KBM-7 (cell line): ENCODE measurements around the gene HLX.
A peak's percentile ranks its signal among the peaks of the same experiment; 100 is the strongest.

Experiments used
- DNase-seq: peaks from one replicate; pipeline ENCODE4 v3.0.0-alpha.2; 2015
- in situ Hi-C: fragments of 300-500 bp; cut with MboI; formaldehyde crosslinking; loops from 2 replicates; pipeline ENCODE4 v1.14.3; 2020; ENCODE audit warnings: low sequenced_read_pairs, low pct_unique_long_range_greater_than_20kb, mixed read lengths

HLX gene

DNA sequence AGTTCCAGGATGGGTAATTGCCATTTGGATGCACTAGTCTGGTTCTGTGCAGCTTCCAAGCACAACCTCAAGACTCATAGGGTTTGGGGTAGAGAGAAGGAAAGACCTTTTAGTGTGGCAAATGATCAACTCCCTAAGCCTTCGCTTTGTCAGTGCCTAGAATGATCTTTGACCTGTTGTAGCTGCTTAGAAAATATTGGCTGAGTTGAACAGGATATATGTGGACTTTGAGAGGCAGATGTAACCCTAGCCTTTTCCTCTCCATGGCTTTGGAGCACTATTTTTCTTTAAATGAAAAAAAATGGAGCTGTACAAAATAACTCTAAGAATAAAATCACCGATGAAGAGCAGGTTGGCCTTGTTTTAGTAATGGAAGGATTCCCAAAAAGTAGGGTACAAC lies 41.7 kb downstream of the HLX start:
- DNase-seq = no peak
- in situ Hi-C loops = no loop called here

DNA sequence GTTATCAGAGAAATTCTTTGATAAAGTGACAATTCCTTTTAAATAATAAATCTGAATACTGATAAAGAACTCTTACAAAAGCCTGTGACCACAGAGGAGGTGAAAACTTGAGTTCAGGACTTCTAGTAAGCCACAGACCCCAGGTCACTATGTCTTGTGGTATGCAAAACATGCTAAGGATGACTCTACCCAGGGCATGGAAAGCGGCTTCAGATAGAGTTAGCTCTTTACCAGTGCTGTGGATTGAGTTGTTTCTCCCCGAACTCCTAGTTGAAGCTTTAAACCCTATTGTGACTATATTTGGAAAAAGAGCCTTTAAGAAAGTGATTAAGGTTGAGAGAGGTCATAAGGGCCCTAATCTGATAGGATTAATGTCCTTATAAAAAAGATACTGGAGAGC lies 42.3 kb downstream of the HLX start:
- in situ Hi-C loops = no loop called here
- DNase-seq = no peak

DNA sequence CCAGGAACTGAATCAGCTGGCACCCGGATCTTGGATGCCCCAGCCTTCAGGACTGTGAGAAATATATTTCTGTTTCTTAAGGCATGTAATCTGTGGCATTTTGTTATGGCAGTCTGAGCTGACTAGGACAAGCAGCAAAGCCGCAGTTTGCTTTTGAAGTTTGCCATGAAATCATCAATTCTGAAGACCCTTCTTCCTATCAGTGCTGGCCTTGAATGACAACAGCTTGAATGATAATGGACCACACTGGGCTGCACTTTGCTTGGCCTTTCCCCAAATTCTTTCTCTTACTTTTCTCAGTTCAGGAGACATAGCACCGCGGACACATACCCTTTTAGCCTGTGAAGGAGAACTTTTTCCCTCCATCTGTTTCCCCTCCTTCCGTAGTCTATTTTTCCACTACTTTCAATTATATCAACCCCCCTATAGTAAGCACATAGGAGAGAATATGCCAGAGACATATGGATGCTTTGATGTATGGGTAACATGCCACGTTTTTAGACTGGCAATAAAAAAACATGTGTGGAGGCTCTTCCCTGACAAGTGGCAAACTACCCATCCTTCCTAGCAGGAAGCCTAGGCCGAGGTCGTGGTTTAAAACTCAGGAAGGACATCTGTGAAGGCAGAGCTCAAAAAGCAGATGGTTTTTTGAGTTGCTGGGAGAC lies 42.9 kb downstream of the HLX start:
- no peak for DNase-seq
- in situ Hi-C loops = no loop called here

DNA sequence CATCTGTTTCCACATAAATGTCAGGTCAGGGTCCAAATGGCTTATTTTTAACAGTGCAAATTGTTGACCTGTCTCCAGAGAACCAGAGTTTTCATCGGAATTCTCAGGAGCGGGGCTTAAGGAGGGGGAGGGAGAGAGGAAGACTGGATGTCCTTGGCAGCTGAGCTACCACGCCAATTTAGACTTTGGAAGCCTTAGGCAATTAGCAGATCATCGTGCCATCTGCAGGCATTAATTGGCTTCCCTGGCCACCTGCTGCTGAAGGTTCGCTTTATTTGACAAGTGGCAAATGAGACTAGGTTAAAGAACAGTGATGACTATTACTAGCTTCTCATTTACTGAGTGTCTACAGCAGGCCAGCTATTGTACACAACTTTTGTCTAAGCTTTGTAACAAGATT lies 43.7 kb downstream of the HLX start:
- DNase-seq = no peak
- in situ Hi-C loops = no loop called here

DNA sequence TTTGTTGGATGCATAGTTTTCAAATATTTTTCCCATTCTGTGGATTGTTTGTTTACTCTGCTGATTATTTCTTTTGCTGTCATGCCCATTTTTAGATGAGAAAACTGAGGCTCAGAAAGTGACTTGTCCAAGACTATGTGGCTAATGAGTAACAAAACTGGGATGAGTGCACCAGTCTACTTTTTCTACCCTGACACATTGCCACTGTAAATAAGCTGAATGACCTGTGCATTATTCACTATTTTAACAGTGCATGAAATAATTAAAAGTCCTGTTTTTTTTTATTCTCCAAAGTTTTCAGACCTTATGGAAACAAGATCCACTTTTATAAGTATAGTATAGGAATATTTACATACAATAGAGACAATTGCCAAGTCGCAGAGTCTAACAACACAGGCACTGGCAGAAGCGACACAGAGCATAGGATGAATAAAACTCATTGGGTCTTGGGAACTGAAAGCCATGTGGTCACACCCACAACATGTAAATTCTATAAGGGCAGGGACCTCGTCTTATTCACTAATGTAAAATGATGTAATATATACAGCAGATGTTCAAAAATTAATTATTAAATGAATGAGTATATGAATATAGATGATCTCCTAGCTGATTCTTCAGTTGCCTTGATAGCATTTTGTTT lies 45.2 kb downstream of the HLX start:
- no peak for DNase-seq
- in situ Hi-C loops = no loop called here

DNA sequence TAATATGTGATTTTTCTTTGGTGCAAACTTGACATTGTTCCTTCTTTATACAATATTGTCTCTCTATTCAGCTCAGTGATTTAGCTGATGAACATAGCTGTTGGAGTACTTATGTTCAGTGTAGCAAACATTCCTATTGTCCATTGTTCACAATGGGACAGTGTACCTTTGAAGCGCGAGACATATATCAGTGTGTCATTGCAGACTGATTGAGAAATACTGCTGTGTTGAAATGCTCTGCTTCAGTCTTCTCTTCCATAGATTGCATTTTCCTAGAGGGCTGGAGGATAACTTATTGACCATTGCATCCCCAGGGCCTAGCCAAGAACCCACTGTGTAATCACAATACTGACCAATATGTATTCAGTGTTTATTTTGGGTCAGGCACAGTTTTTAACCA lies 46.5 kb downstream of the HLX start:
- in situ Hi-C loops = no loop called here
- no peak for DNase-seq

DNA sequence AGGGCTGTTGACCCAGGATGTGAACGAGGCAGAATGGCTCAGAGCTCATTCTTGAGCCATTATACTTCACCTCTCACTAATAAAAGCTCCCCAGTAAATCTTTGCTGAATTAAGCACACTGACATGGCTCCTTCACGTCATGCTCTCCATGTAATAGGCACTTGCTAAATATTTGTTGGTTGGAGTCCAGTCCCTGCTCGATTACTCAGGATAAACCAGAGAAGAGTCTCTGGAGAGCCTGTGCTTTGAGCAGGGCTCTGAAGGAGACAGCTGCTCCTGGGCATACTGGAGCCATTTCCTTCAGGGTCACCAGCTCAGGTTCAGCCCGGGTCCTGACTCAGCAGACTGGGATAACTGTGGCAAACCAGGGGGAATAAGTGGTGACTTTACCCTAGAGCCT lies 46.9 kb downstream of the HLX start:
- in situ Hi-C loops = no loop called here

DNA sequence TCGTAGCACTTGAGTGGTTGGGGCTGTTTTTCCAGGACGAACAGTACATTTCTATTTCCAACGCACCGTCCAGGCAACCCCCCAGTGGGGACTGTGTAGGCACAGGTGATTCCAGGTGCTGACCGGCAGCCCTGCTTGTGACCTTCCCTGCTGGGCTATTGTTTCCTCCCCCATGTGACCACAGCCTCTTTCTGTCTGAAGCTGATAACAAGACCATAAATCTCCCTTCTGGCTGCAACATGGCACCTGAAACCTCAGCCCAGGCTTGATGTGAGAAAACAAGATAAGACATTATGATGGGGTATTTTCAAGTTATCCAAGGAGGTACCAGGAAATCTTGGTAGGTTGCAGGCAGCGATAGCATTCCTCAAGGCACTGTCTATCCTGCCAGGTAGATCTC lies 48.2 kb downstream of the HLX start:
- DNase-seq = peak; percentile 70
- in situ Hi-C loops = no loop called here

More for the DNA sequence above, 46.9 kb downstream of the HLX start:
- DNase-seq = no peak

DNA sequence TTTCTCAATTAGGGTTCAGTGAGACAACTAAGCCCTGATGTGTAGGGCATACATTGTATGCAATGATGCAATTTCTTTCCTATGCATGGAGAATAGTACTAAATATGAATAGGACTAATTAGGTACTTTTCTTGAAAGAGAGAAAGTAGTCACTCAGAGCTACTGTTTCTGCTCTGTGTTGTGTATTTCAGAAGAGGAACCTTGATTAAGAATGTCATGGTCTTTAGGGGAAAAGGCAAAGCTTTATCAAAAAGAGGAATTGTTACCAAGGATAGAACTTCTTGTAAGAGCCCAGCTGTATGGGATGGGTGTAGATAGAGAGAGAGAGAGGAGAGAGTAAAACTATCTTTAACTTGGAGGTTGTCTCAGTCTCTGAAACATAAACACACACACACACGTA lies 49.1 kb downstream of the HLX start:
- in situ Hi-C loops = no loop called here

DNA sequence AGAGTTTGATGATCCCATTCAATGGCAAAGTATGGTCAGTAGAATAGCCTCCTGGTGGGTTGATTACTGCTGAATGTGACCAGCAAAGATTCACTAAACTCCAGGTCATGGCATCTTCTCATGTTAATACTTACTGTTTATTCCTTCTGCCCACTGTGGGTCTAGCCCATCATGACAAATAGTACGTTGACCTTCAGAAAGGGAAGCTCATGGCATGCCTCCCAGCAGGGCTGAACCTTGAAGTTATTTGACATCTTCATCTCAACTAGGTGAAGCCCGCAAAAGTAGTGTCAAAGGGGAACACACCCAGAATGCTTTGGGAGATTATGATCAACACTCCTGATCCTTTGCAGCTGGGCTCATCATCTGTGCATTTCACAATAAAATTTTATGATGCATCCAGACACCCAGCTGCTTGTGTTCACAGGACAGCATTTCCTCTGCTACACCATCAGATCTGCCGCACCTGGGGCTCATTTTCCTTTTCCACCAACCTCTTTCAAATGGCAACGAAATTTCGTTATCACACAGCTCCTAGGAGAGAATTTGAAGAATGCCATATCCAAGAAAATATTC lies 49.6 kb downstream of the HLX start:
- in situ Hi-C loops = no loop called here
- DNase-seq = no peak

More for the DNA sequence above, 49.1 kb downstream of the HLX start:
- no peak for DNase-seq

DNA sequence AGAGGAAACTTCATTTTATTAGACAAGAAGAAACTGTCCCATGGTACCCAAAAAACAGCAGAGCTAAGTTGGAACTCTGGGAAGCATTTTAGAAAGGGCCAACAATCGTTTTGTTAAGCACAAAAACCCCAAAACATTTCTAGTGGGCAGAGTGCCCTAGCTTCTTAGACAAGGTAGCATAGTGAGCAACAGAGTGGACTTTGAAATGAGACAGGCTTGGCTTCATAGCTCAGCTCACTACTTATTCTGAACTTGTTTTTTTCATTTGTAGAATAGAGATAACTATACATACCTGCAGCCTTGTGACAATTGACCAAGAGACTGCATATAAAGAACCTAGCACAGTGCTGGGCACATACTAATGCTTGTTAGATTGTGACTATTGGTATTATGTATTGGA lies 50.1 kb downstream of the HLX start:
- no peak for DNase-seq
- in situ Hi-C loops = no loop called here
